Hepatocyte (in vitro differentiated cells): ENCODE data around the gene GPD1. TPM values are rescaled to one million over a fixed set of nuclear protein-coding genes. Genes with fewer than 3 reads are reported as not detected.

Experiments used
- DNase-seq: peaks from one replicate; pipeline ENCODE4 v3.0.0-alpha.2; 2016; ENCODE audit warnings: low spot score
- H2AFZ ChIP-seq: fragments of 200-600 bp; sonication (generic); 2 replicates; pipeline ENCODE4 v1.6.0; 2016; ENCODE audit warnings: antibody characterized with exemption, mild to moderate bottlenecking
- H3K27ac ChIP-seq: fragments of 200-600 bp; sonication (generic); 2 replicates; pipeline ENCODE4 v1.5.1; 2016; ENCODE audit warnings: mild to moderate bottlenecking
- H3K27me3 ChIP-seq: fragments of 200-600 bp; sonication (generic); 2 replicates; pipeline ENCODE4 v1.6.1; 2016
- H3K36me3 ChIP-seq: fragments of 200-600 bp; sonication (generic); replicated peaks from 2 replicates; pipeline ENCODE4 v1.5.1; 2016; ENCODE audit warnings: low read depth; ENCODE audit not compliant: insufficient read depth
- H3K4me1 ChIP-seq: fragments of 200-600 bp; sonication (generic); 2 replicates; pipeline ENCODE4 v1.5.1; 2016; ENCODE audit warnings: mild to moderate bottlenecking, moderate library complexity; ENCODE audit not compliant: insufficient read depth
- H3K4me2 ChIP-seq: fragments of 200-600 bp; sonication (generic); 2 replicates; pipeline ENCODE4 v1.6.0; 2016
- H3K4me3 ChIP-seq: fragments of 200-600 bp; sonication (generic); 2 replicates; pipeline ENCODE4 v1.5.1; 2016; ENCODE audit warnings: mild to moderate bottlenecking
- H3K79me2 ChIP-seq: fragments of 200-600 bp; sonication (generic); 2 replicates; pipeline ENCODE4 v1.6.0; 2017; ENCODE audit warnings: mild to moderate bottlenecking
- H3K9me2 ChIP-seq: fragments of 200-600 bp; sonication (generic); replicated peaks from 2 replicates; pipeline ENCODE4 v1.6.0; 2017; ENCODE audit warnings: mild to moderate bottlenecking; ENCODE audit not compliant: insufficient read depth
- H3K9me3 ChIP-seq: fragments of 200-600 bp; sonication (generic); 2 replicates; pipeline ENCODE4 v1.5.1; 2016; ENCODE audit warnings: low read depth, mild to moderate bottlenecking
- H4K20me1 ChIP-seq: fragments of 200-600 bp; sonication (generic); 2 replicates; pipeline ENCODE4 v1.6.0; 2016; ENCODE audit warnings: mild to moderate bottlenecking; ENCODE audit not compliant: insufficient read depth, poor library complexity, severe bottlenecking
- CTCF ChIP-seq: fragments of 200-600 bp; sonication (generic); IDR thresholded peaks from 2 replicates; pipeline ENCODE4 v1.5.1; 2016; ENCODE audit warnings: antibody characterized with exemption, mild to moderate bottlenecking; ENCODE audit not compliant: poor library complexity
- EZH2 ChIP-seq: fragments of 200-600 bp; sonication (generic); IDR thresholded peaks from 2 replicates; pipeline ENCODE4 v1.6.1; 2016; ENCODE audit warnings: antibody characterized with exemption, mild to moderate bottlenecking, borderline replicate concordance
- EZH2phosphoT487 ChIP-seq: fragments of 200-600 bp; sonication (generic); IDR thresholded peaks from one replicate; pipeline ENCODE4 v1.6.1; 2018; ENCODE audit warnings: antibody characterized with exemption, mild to moderate bottlenecking, low read depth, moderate library complexity; ENCODE audit not compliant: unreplicated experiment, severe bottlenecking
- WGBS: methylation state at CpG from one replicate; pipeline ENCODE4 v1.1.6; 2016; ENCODE audit warnings: low lambda C conversion rate; ENCODE audit errors: missing lambda C conversion rate; 5-methylcytosine and 5-hydroxymethylcytosine counted together
- polyA plus RNA-seq: library from polyadenylated mRNA; unstranded; fragments of >200 nt; fragmentation: Nextera tagmentation; extraction: Ambion mirVana; gene quantifications from 2 replicates; pipeline ENCODE4 v1.2.1, GENCODE V29; 2016
- total RNA-seq: library from RNA; depleted of rRNA; stranded (reverse); fragments of >200 nt; gene quantifications from 2 replicates; pipeline ENCODE4 v1.2.3, GENCODE V29; 2014

Gene GPD1
- total and polyA plus RNA-seq, 2 experiments from 2014 or later: 30.6 to 64.1 TPM

GRCh38 chr12:50066402-50066801, 37.4 kb upstream of the GPD1 start:
- Histone ChIP-seq H3K9me2 (no peaks in the 10 kb centered on the region), H3K27ac (no peak overlapping the region), H3K27me3 (no peaks in the 10 kb centered on the region), H2AFZ (no peak overlapping the region), H3K9me3 (no peaks in the 10 kb centered on the region), H3K79me2 (no peaks in the 10 kb centered on the region), H3K4me3 (no peak overlapping the region), H3K4me2 (no peak overlapping the region), H3K36me3 (no peaks in the 10 kb centered on the region), H4K20me1 (no peaks in the 10 kb centered on the region), H3K4me1 (no peaks in the 10 kb centered on the region)
- TF ChIP-seq EZH2phosphoT487 (no peak), EZH2 (no peak), CTCF (no peak)
- no peak for DNase-seq
- 71% methylated on average over 5 of the region's 5 CpGs for WGBS

GRCh38 chr12:50069069-50069468, 34.7 kb upstream of the GPD1 start:
- no peak for DNase-seq
- no peak overlapping the region for H3K4me3 ChIP-seq
- no peaks in the 10 kb centered on the region for H3K27me3 ChIP-seq
- no peak overlapping the region for H2AFZ ChIP-seq
- no peaks in the 10 kb centered on the region for H3K36me3 ChIP-seq
- 98% methylated on average over 5 of the region's 5 CpGs for WGBS
- no peaks in the 10 kb centered on the region for H3K79me2 ChIP-seq
- no peaks in the 10 kb centered on the region for H3K9me2 ChIP-seq
- no peaks in the 10 kb centered on the region for H3K9me3 ChIP-seq
- H3K4me1 ChIP-seq: no peaks in the 10 kb centered on the region
- H3K4me2 ChIP-seq: no peak overlapping the region
- no peak for TF ChIP-seq CTCF
- no peak for TF ChIP-seq EZH2
- TF ChIP-seq EZH2phosphoT487: no peak
- no peak overlapping the region for H3K27ac ChIP-seq
- H4K20me1 ChIP-seq: no peaks in the 10 kb centered on the region

- WGBS: 96% methylated on average over 3 of the region's 3 CpGs
- H3K4me3 ChIP-seq: no peak overlapping the region
- no peaks in the 10 kb centered on the region for H3K9me3 ChIP-seq
- no peaks in the 10 kb centered on the region for H3K9me2 ChIP-seq
- no peaks in the 10 kb centered on the region for H3K27me3 ChIP-seq
- H3K27ac ChIP-seq: no peak overlapping the region
- TF ChIP-seq EZH2phosphoT487 (no peak), EZH2 (no peak), CTCF (no peak)
- DNase-seq: no peak
- no peaks in the 10 kb centered on the region for H3K36me3 ChIP-seq
- no peaks in the 10 kb centered on the region for H4K20me1 ChIP-seq
- H3K4me2 ChIP-seq: no peak overlapping the region
- no peaks in the 10 kb centered on the region for H3K79me2 ChIP-seq
- no peaks in the 10 kb centered on the region for H3K4me1 ChIP-seq
- no peak overlapping the region for H2AFZ ChIP-seq
Measured at GRCh38 chr12:50069539-50069938, 34.3 kb upstream of the GPD1 start.
